GM12864 (cell line): ENCODE measurements around the gene DNAJC24.

Experiments used
- DNase-seq: peaks from one replicate; pipeline ENCODE4 v3.0.0-alpha.2; 2011; ENCODE audit warnings: low read depth
- H3K4me3 ChIP-seq: 2 replicates; pipeline ENCODE4 v1.5.1; 2011; ENCODE audit warnings: mild to moderate bottlenecking, low read depth, low read length, control low read depth
- TF ChIP-seq, protein P1 (sequence below): IDR thresholded peaks from 2 replicates; pipeline ENCODE4 v1.5.1; 2011; ENCODE audit warnings: low read depth, mild to moderate bottlenecking, moderate library complexity, low read length, control low read depth, inconsistent platforms; ENCODE audit errors: missing control alignments

Gene DNAJC24

DNA sequence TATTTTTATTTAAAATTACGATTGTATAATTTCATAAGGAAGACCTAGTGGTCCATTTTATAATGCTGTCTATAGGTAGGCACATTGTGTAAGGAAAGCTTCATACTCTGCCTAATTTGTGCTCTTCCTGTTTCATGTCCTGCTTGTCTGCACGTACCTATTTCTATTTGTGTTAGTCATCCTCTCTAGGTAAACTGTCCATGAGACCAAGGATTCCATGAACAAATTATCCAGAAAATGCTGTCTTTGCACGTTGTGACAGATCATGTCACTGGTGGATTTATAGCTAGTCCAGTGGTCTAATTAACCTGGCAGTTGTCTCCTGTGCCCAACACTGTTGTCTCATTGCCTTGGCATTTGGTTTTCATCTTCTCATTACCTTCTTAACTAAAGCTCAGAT, 44.7 kb downstream of the DNAJC24 start:
- TF ChIP-seq, protein P1, sequence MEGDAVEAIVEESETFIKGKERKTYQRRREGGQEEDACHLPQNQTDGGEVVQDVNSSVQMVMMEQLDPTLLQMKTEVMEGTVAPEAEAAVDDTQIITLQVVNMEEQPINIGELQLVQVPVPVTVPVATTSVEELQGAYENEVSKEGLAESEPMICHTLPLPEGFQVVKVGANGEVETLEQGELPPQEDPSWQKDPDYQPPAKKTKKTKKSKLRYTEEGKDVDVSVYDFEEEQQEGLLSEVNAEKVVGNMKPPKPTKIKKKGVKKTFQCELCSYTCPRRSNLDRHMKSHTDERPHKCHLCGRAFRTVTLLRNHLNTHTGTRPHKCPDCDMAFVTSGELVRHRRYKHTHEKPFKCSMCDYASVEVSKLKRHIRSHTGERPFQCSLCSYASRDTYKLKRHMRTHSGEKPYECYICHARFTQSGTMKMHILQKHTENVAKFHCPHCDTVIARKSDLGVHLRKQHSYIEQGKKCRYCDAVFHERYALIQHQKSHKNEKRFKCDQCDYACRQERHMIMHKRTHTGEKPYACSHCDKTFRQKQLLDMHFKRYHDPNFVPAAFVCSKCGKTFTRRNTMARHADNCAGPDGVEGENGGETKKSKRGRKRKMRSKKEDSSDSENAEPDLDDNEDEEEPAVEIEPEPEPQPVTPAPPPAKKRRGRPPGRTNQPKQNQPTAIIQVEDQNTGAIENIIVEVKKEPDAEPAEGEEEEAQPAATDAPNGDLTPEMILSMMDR, result no peak
- H3K4me3 ChIP-seq, result no peak overlapping the region
- DNase-seq, result no peak

DNA sequence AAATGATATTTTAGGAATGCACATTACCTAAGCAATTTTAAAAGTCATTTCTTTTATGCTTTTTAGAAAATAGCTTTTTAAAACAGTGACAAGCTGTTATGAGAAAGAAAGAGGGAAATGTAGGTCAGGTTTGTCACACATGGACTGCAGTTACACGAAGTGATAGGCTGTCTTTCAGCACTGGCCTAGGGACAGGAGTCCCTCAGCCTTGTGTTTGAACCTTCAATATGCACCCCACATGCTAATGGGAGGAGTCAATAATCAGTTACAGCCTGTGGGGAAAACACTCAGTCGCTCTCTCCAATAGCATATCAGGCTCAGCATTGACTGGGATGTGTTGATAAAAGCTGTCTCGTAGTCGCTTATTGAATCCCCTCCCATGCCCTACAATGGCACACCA, 45.8 kb downstream of the DNAJC24 start:
- no peak overlapping the region for H3K4me3 ChIP-seq
- TF ChIP-seq, protein P1, result no peak
- no peak for DNase-seq

DNA sequence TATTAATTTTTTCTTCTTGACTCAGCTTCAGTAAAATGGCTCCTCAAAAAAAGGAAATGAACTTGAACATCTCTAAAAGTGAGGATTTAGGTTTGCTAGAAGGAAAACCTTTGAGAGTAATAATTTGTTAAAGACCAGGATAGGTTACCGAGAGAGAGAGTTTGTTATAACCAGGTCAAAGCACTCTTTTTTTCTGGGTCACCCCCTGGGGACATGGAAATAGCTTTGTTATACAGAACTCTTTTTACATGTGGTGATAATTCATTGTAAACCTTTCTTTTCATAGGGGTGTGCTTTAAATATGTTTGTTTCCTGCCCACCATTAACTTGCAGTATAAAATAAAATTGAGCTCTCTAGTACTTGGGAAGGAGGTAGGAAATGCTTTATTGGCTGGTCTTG, 47.7 kb downstream of the DNAJC24 start:
- H3K4me3 ChIP-seq, result no peak overlapping the region
- no peak for DNase-seq
- TF ChIP-seq, protein P1, result no peak

DNA sequence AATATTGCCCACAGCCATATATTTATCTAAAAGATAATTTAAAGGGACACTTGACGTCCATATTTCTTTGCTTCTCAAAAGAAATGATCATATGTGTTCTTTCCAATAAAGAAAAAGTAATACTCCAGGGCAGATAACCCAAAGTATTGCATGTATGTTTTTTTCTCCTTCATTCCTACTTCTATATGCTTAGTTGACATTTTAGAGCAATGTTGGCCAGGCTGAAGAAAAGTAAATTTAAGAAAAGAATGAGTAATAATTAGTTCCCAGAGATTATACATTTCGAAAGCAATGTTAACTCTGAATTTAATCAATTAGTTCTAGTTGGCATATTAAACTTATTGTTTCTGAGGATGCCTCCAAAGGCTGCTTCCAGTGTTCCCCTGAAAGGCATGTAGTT, 48.2 kb downstream of the DNAJC24 start:
- TF ChIP-seq, protein P1, result no peak
- no peak for DNase-seq
- H3K4me3 ChIP-seq, result no peak overlapping the region

DNA sequence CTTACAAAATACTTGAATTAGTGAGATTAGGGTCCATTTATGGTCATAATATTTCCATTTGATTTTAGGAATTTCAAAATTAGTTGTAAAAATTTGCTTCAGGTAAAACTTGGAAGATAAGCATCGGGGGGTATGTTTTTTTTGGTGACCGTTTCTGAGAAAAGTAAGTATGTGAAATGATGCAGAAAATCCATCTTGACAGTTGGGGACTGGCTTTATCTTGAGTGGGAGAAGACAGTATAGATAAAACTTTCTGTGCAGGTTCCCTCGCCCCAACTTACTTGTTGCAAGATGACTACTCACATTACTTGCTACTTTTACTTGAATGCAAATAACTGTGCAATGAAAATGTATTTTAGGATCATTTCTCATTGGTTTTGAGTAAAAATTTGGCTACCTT, 49.5 kb downstream of the DNAJC24 start:
- no peak for DNase-seq
- TF ChIP-seq, protein P1, result no peak
- no peak overlapping the region for H3K4me3 ChIP-seq

DNA sequence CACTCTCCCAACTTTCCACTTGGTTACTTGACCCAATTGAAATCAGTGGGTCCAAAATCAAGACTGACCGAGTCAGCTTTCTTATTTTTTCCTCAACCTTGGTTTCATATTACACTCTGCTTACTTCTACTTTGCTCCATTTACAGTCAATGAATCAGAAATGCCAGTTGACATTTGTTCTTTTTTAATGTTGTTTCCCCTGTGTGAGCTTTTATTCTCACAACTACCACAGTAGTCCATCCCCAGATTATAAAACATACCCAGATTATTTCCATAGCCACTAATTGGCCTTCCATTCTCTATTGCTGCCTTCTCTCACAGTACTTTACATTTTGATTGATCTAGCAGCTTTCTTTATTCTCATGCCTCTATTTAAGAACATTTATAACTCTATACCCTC, 50.0 kb downstream of the DNAJC24 start:
- DNase-seq, result no peak
- TF ChIP-seq, protein P1, result no peak
- H3K4me3 ChIP-seq, result no peak overlapping the region

DNA sequence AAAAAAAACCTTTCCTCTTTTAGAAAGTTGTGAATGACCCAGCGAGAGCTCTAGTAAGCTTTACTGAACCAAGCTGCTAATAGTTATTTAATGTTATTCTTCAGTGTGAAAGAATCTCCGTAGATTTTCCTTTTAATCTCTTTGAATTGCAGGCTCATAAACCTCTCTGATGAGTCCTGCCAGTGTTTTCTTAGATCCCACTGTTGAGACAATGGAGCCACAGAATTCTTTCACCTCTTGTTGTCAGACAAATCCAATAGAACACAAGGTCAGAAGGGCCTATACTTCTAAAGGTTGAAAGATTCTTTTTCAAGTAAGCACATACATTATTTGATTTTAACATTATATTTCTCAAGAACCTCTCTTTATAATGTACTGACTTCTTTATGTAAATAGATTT, 52.2 kb downstream of the DNAJC24 start:
- H3K4me3 ChIP-seq, result no peak overlapping the region
- DNase-seq, result no peak
- TF ChIP-seq, protein P1, result no peak
